H9 (cell line): ENCODE measurements around the gene SFTPB. TPM values are rescaled to one million over a fixed set of nuclear protein-coding genes. Genes with fewer than 3 reads are reported as not detected.

Experiments used
- DNase-seq: peaks from one replicate; pipeline ENCODE4 v3.0.0-alpha.2; 2017
- H2AFZ ChIP-seq: one replicate; pipeline ENCODE4 v1.6.1; 2013; ENCODE audit warnings: mild to moderate bottlenecking, low read length, control low read depth, moderate library complexity
- H2AK5ac ChIP-seq: 2 replicates; pipeline ENCODE4 v1.6.1; 2013; ENCODE audit warnings: low read length, control low read depth, mixed read lengths; ENCODE audit not compliant: insufficient read length
- H2BK120ac ChIP-seq: one replicate; pipeline ENCODE4 v1.6.1; 2013; ENCODE audit warnings: low read depth, mild to moderate bottlenecking, low read length, control low read depth, inconsistent platforms; ENCODE audit not compliant: poor library complexity, severe bottlenecking
- H2BK12ac ChIP-seq: 2 replicates; pipeline ENCODE4 v1.6.1; 2013; ENCODE audit warnings: low read length, control low read depth, mixed read lengths, low read depth; ENCODE audit not compliant: insufficient read length
- H2BK15ac ChIP-seq: 2 replicates; pipeline ENCODE4 v1.6.1; 2013; ENCODE audit warnings: low read depth, low read length, control low read depth
- H2BK20ac ChIP-seq: one replicate; pipeline ENCODE4 v1.6.1; 2013; ENCODE audit warnings: low read depth, mild to moderate bottlenecking, low read length, control low read depth, inconsistent platforms; ENCODE audit not compliant: poor library complexity, severe bottlenecking
- H2BK5ac ChIP-seq: 2 replicates; pipeline ENCODE4 v1.6.1; 2013; ENCODE audit warnings: low read length, control low read depth, mixed read lengths; ENCODE audit not compliant: insufficient read length
- H3K14ac ChIP-seq: 2 replicates; pipeline ENCODE4 v1.6.1; 2013; ENCODE audit warnings: low read length, control low read depth; ENCODE audit not compliant: insufficient read depth
- H3K18ac ChIP-seq: 2 replicates; pipeline ENCODE4 v1.6.1; 2013; ENCODE audit warnings: low read depth, mild to moderate bottlenecking, mixed read lengths, low read length, control low read depth; ENCODE audit not compliant: insufficient read length
- H3K23ac ChIP-seq: 2 replicates; pipeline ENCODE4 v1.6.1; 2013; ENCODE audit warnings: low read length, control low read depth, mixed read lengths, low read depth; ENCODE audit not compliant: insufficient read length
- H3K23me2 ChIP-seq: 2 replicates; pipeline ENCODE4 v1.6.1; 2013; ENCODE audit warnings: low read depth, mild to moderate bottlenecking, mixed read lengths, low read length, control low read depth; ENCODE audit not compliant: insufficient read length, poor library complexity, severe bottlenecking
- H3K27ac ChIP-seq: 2 replicates; pipeline ENCODE4 v1.5.1; 2013; ENCODE audit warnings: low read length, control low read depth, mixed read lengths, low read depth; ENCODE audit not compliant: insufficient read length
- H3K27me3 ChIP-seq: 2 replicates; pipeline ENCODE4 v1.6.1; 2013; ENCODE audit warnings: low read length, control low read depth, inconsistent platforms; ENCODE audit not compliant: insufficient read depth
- H3K4ac ChIP-seq: 2 replicates; pipeline ENCODE4 v1.6.1; 2013; ENCODE audit warnings: low read depth, mild to moderate bottlenecking, control low read depth, inconsistent platforms, low read length, moderate library complexity
- H3K4me1 ChIP-seq: 2 replicates; pipeline ENCODE4 v1.6.1; 2013; ENCODE audit warnings: low read length, control low read depth, inconsistent platforms; ENCODE audit not compliant: insufficient read depth
- H3K4me2 ChIP-seq: 2 replicates; pipeline ENCODE4 v1.6.1; 2013; ENCODE audit warnings: low read length, control low read depth, mixed read lengths; ENCODE audit not compliant: insufficient read length, insufficient read depth
- H3K56ac ChIP-seq: 2 replicates; pipeline ENCODE4 v1.6.1; 2013; ENCODE audit warnings: low read depth, mild to moderate bottlenecking, mixed read lengths, low read length, control low read depth; ENCODE audit not compliant: insufficient read length
- H3K79me1 ChIP-seq: 2 replicates; pipeline ENCODE4 v1.6.1; 2013; ENCODE audit warnings: low read depth, mild to moderate bottlenecking, moderate library complexity, low read length, control low read depth, inconsistent platforms; ENCODE audit not compliant: insufficient read depth, poor library complexity, severe bottlenecking
- H3K79me2 ChIP-seq: 2 replicates; pipeline ENCODE4 v1.6.1; 2013; ENCODE audit warnings: low read length, control low read depth, inconsistent platforms; ENCODE audit not compliant: insufficient read depth
- H3K9ac ChIP-seq: 2 replicates; pipeline ENCODE4 v1.6.1; 2013; ENCODE audit warnings: low read length, control low read depth, mixed read lengths; ENCODE audit not compliant: insufficient read length; ENCODE audit errors: extremely low read depth
- H3K9me3 ChIP-seq: one replicate; pipeline ENCODE4 v1.6.1; 2013; ENCODE audit warnings: low read depth, low read length, inconsistent platforms; ENCODE audit not compliant: control insufficient read depth
- H3T11ph ChIP-seq: one replicate; pipeline ENCODE4 v1.6.1; 2013; ENCODE audit warnings: mild to moderate bottlenecking, low read length, control low read depth, inconsistent platforms
- H4K20me1 ChIP-seq: one replicate; pipeline ENCODE4 v1.6.1; 2013; ENCODE audit not compliant: control insufficient read depth, insufficient read length, insufficient read depth
- H4K5ac ChIP-seq: 2 replicates; pipeline ENCODE4 v1.6.1; 2013; ENCODE audit warnings: low read depth, mild to moderate bottlenecking, mixed read lengths, low read length, control low read depth; ENCODE audit not compliant: insufficient read length
- H4K8ac ChIP-seq: replicated peaks from 2 replicates; pipeline ENCODE4 v1.6.1; 2013; ENCODE audit warnings: low read length, control low read depth, mixed read lengths, low read depth; ENCODE audit not compliant: insufficient read length
- H4K91ac ChIP-seq: 2 replicates; pipeline ENCODE4 v1.6.1; 2013; ENCODE audit warnings: low read depth, mild to moderate bottlenecking, moderate library complexity, mixed read lengths, low read length, control low read depth; ENCODE audit not compliant: insufficient read length
- H3K27ac Mint-ChIP-seq, 3 experiments: 2 replicates in 2 of 3; 3 replicates in 1 of 3; pipeline ENCODE4 v1.8.0; 2020 to 2021; ENCODE audit warnings: mixed read lengths in 3 of 3, mild to moderate bottlenecking in 1 of 3, moderate library complexity in 1 of 3
- H3K27me3 Mint-ChIP-seq: 2 replicates; pipeline ENCODE4 v1.8.0; 2021; ENCODE audit warnings: low read depth, mild to moderate bottlenecking, moderate library complexity, mixed read lengths
- H3K36me3 Mint-ChIP-seq, 3 experiments: 2 replicates in 2 of 3; 3 replicates in 1 of 3; pipeline ENCODE4 v1.8.0; 2020 to 2021; ENCODE audit warnings: low read depth in 3 of 3, mixed read lengths in 3 of 3; ENCODE audit not compliant: insufficient read depth in 1 of 3
- H3K4me1 Mint-ChIP-seq, 2 experiments: 2 replicates each; pipeline ENCODE4 v1.8.0; 2020; ENCODE audit warnings: mixed read lengths in 2 of 2
- H3K4me3 Mint-ChIP-seq, 2 experiments: 2 replicates in 1 of 2; 3 replicates in 1 of 2; pipeline ENCODE4 v1.8.0; 2020 to 2021; ENCODE audit warnings: mild to moderate bottlenecking in 2 of 2, mixed read lengths in 2 of 2, moderate library complexity in 1 of 2
- H3K9me3 Mint-ChIP-seq, 2 experiments: 2 replicates in 1 of 2; 3 replicates in 1 of 2; pipeline ENCODE4 v1.8.0; 2020; ENCODE audit warnings: mild to moderate bottlenecking in 2 of 2, mixed read lengths in 2 of 2, moderate library complexity in 1 of 2
- WGBS: extraction: QIAGEN DNeasy Blood & Tissue Kit; methylation state at CpG from one replicate; pipeline ENCODE4 v1.1.7; 2013; ENCODE audit warnings: missing lambda C conversion rate, low lambda C conversion rate, mixed read lengths; ENCODE audit not compliant: insufficient read length; ENCODE audit errors: extremely low coverage; 5-methylcytosine and 5-hydroxymethylcytosine counted together
- total RNA-seq: library from RNA; stranded (reverse); gene quantifications from 2 replicates; pipeline ENCODE4 v1.2.1, GENCODE V29; 2021
- TF ChIP-seq, protein P1 (sequence below): fragments of 200-600 bp; sonication (generic); conservative IDR thresholded peaks from 3 replicates; pipeline ENCODE4 v1.8.0; 2021; ENCODE audit warnings: antibody characterized with exemption, mild to moderate bottlenecking

The SFTPB gene
- total RNA-seq, 1 experiment from 2014 or later, result not detected

DNA sequence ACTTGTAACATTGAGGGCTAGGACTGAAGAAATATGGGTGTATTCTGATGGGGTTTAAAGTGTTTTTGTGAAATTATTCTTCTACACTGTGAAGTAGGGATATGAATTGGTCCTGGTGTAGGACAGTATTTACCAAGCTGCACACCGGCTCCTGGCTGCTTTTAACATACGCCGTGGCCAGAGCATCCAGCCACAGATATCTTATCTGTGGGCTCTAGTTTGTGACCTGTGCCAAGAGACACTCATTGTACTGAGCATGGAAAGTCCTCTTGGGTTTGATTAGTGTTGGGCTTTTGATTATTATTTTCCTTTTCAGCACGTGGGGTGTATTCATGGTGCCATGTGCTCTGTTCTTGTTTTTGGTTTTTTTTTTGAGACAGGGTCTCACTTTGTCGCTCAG, 44.0 kb downstream of the SFTPB start:
- peak overlapping the region in 1 of 2 experiments; percentile 26; a peak in 2 of 5 replicates for H3K4me3 Mint-ChIP-seq

More for the DNA sequence above, 44.0 kb downstream of the SFTPB start:
- Histone ChIP-seq H2BK15ac (no peak overlapping the region), H3K18ac (no peak overlapping the region), H3K4me2 (no peak overlapping the region), H3K56ac (no peak overlapping the region), H3K23ac (no peak overlapping the region), H2AK5ac (no peak overlapping the region), H2BK5ac (no peak overlapping the region), H4K91ac (no peak overlapping the region), H3K79me1 (peaks cover 7% of the 10 kb centered on the region), H3K14ac (no peak overlapping the region), H3K27ac (no peak overlapping the region), H2BK120ac (no peak overlapping the region), H4K5ac (no peak overlapping the region), H3K4ac (no peak overlapping the region), H2AFZ (no peak overlapping the region), H3K9me3 (no peaks in the 10 kb centered on the region), H4K20me1 (no peaks in the 10 kb centered on the region), H4K8ac (no peak overlapping the region), H2BK20ac (no peak overlapping the region), H3K9ac (no peak overlapping the region), H3T11ph (no peak overlapping the region), H3K4me1 (no peaks in the 10 kb centered on the region), H3K27me3 (no peaks in the 10 kb centered on the region), H2BK12ac (no peak overlapping the region), H3K23me2 (no peaks in the 10 kb centered on the region), H3K79me2 (no peaks in the 10 kb centered on the region)
- no peaks in the 10 kb centered on the region for H3K27me3 Mint-ChIP-seq
- H3K27ac Mint-ChIP-seq, result no peak overlapping the region; a peak in 1 of 7 replicates
- H3K36me3 Mint-ChIP-seq, result peaks cover 47 to 82% (median 68%) of the 10 kb centered on the region in 3 experiments
- no peaks in the 10 kb centered on the region for H3K4me1 Mint-ChIP-seq
- no peaks in the 10 kb centered on the region for H3K9me3 Mint-ChIP-seq
- no CpG with 5 or more reads among the region's 5 CpGs for WGBS
- TF ChIP-seq, protein P1, sequence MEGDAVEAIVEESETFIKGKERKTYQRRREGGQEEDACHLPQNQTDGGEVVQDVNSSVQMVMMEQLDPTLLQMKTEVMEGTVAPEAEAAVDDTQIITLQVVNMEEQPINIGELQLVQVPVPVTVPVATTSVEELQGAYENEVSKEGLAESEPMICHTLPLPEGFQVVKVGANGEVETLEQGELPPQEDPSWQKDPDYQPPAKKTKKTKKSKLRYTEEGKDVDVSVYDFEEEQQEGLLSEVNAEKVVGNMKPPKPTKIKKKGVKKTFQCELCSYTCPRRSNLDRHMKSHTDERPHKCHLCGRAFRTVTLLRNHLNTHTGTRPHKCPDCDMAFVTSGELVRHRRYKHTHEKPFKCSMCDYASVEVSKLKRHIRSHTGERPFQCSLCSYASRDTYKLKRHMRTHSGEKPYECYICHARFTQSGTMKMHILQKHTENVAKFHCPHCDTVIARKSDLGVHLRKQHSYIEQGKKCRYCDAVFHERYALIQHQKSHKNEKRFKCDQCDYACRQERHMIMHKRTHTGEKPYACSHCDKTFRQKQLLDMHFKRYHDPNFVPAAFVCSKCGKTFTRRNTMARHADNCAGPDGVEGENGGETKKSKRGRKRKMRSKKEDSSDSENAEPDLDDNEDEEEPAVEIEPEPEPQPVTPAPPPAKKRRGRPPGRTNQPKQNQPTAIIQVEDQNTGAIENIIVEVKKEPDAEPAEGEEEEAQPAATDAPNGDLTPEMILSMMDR, result no peak
- DNase-seq, result no peak
